Osteoblast (primary cell): ENCODE results near the gene ZNF124. TPM values are rescaled to one million over a fixed set of nuclear protein-coding genes. Genes with fewer than 3 reads are reported as not detected.
"Not testable (repeated sequence)": the region's sequence is repeated elsewhere in the genome, so short reads cannot be mapped to it uniquely, and the experiment has no call there.

Experiments used
- DNase-seq: peaks from one replicate; pipeline ENCODE4 v3.0.0; 2011; ENCODE audit warnings: low spot score, mixed read lengths; ENCODE audit not compliant: insufficient read length; ENCODE audit errors: missing footprints
- H2AFZ ChIP-seq: 2 replicates; pipeline ENCODE4 v1.6.0; 2011; ENCODE audit warnings: mild to moderate bottlenecking, low read length
- H3K27ac ChIP-seq: 2 replicates; pipeline ENCODE4 v1.5.1; 2011; ENCODE audit warnings: mild to moderate bottlenecking, low read depth, low read length, moderate library complexity
- H3K27me3 ChIP-seq: 2 replicates; pipeline ENCODE4 v1.6.0; 2012; ENCODE audit warnings: mild to moderate bottlenecking, control low read depth, inconsistent platforms, low read length, moderate library complexity; ENCODE audit not compliant: insufficient read depth
- H3K36me3 ChIP-seq: 2 replicates; pipeline ENCODE4 v1.5.1; 2011; ENCODE audit warnings: mild to moderate bottlenecking, low read length, control low read depth, moderate library complexity; ENCODE audit not compliant: insufficient read depth
- H3K4me1 ChIP-seq: 2 replicates; pipeline ENCODE4 v1.5.1; 2011; ENCODE audit warnings: mild to moderate bottlenecking, low read length, control low read depth, moderate library complexity; ENCODE audit not compliant: insufficient read depth
- H3K4me2 ChIP-seq: 2 replicates; pipeline ENCODE4 v1.6.0; 2011; ENCODE audit warnings: mild to moderate bottlenecking, low read length; ENCODE audit not compliant: insufficient read depth
- H3K4me3 ChIP-seq: fragments of 200-600 bp; sonication (generic); 3 replicates; pipeline ENCODE4 v1.5.1; 2012; ENCODE audit warnings: mild to moderate bottlenecking, low read length, inconsistent platforms; ENCODE audit not compliant: insufficient read depth
- H3K79me2 ChIP-seq: 2 replicates; pipeline ENCODE4 v1.6.0; 2012; ENCODE audit warnings: mild to moderate bottlenecking, low read length, control low read depth, inconsistent platforms; ENCODE audit not compliant: insufficient read depth
- H3K9me3 ChIP-seq: 2 replicates; pipeline ENCODE4 v1.5.1; 2011; ENCODE audit warnings: low read depth, low read length, control low read depth
- H4K20me1 ChIP-seq: 2 replicates; pipeline ENCODE4 v1.6.0; 2012; ENCODE audit warnings: mild to moderate bottlenecking, low read length, control low read depth; ENCODE audit not compliant: insufficient read depth
- CTCF ChIP-seq: IDR thresholded peaks from 2 replicates; pipeline ENCODE4 v1.5.1; 2011; ENCODE audit warnings: mild to moderate bottlenecking, low read depth, low read length, moderate library complexity; ENCODE audit errors: extremely low read depth
- total RNA-seq: library from RNA; depleted of rRNA; stranded (reverse); fragments of >200 nt; gene quantifications from 2 replicates; pipeline ENCODE4 v1.2.3, GENCODE V29; 2012

The ZNF124 gene
- total RNA-seq, 1 donor = 36.9 TPM

DNA sequence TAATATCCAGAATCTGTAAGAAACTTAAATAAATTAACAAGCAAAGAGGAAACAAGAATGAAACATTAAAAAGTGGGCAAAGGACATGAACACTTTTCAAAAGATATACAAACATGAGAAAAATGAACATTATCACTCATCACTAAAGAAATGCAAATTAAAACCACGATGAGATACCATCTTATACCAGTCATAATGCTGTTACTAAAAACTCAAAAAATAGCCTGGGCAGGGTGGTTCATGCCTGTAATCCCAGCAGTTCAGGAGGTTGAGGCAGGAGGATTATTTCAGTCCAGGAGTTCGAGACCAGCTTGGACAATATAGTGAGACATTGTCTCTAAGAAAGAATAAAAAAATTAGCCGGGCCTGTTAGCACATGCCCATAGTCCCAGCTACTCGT, 6.1 kb downstream of the ZNF124 start:
- TF ChIP-seq CTCF = no peak
- no peaks in the 10 kb centered on the region for H3K36me3 ChIP-seq
- peaks cover 4% of the 10 kb centered on the region for H3K9me3 ChIP-seq
- H3K4me2 ChIP-seq = no peak overlapping the region
- DNase-seq = no peak
- H3K79me2 ChIP-seq = peaks cover 71% of the 10 kb centered on the region
- H3K27ac ChIP-seq = no peak overlapping the region
- H3K4me1 ChIP-seq = no peaks in the 10 kb centered on the region
- H3K4me3 ChIP-seq = no peak overlapping the region
- no peak overlapping the region for H2AFZ ChIP-seq
- H3K27me3 ChIP-seq = no peaks in the 10 kb centered on the region
- H4K20me1 ChIP-seq = no peaks in the 10 kb centered on the region

GRCh38 chr1:247164694-247165093, 7.1 kb downstream of the ZNF124 start:
- Histone ChIP-seq H3K27me3 (no peaks in the 10 kb centered on the region), H2AFZ (no peak overlapping the region), H4K20me1 (no peaks in the 10 kb centered on the region), H3K4me3 (no peak overlapping the region), H3K9me3 (peaks cover 4% of the 10 kb centered on the region), H3K4me2 (no peak overlapping the region), H3K27ac (no peak overlapping the region), H3K4me1 (no peaks in the 10 kb centered on the region), H3K36me3 (no peaks in the 10 kb centered on the region), H3K79me2 (peaks cover 74% of the 10 kb centered on the region)
- no peak for TF ChIP-seq CTCF
- no peak for DNase-seq

- H3K4me1 ChIP-seq = no peaks in the 10 kb centered on the region
- H3K79me2 ChIP-seq = peaks cover 13% of the 10 kb centered on the region
- TF ChIP-seq CTCF = no peak
- peaks cover 23% of the 10 kb centered on the region for H3K36me3 ChIP-seq
- H2AFZ ChIP-seq = no peak overlapping the region
- peaks cover 32% of the 10 kb centered on the region for H3K9me3 ChIP-seq
- H3K27ac ChIP-seq = no peak overlapping the region
- no peak overlapping the region for H3K4me2 ChIP-seq
- H4K20me1 ChIP-seq = no peaks in the 10 kb centered on the region
- H3K27me3 ChIP-seq = no peaks in the 10 kb centered on the region
- H3K4me3 ChIP-seq = no peak overlapping the region
- no peak for DNase-seq
Measured at GRCh38 chr1:247156787-247157232, 15.0 kb downstream of the ZNF124 start.

GRCh38 chr1:247147781-247148180, 24.0 kb downstream of the ZNF124 start:
- H3K27ac ChIP-seq = no peak overlapping the region
- no peak overlapping the region for H2AFZ ChIP-seq
- H3K4me1 ChIP-seq = no peaks in the 10 kb centered on the region
- H3K9me3 ChIP-seq = peaks cover 3% of the 10 kb centered on the region
- no peak overlapping the region for H3K4me3 ChIP-seq
- TF ChIP-seq CTCF = no peak
- H3K27me3 ChIP-seq = no peaks in the 10 kb centered on the region
- no peak for DNase-seq
- no peaks in the 10 kb centered on the region for H4K20me1 ChIP-seq
- H3K4me2 ChIP-seq = no peak overlapping the region
- no peaks in the 10 kb centered on the region for H3K36me3 ChIP-seq
- no peaks in the 10 kb centered on the region for H3K79me2 ChIP-seq

DNA sequence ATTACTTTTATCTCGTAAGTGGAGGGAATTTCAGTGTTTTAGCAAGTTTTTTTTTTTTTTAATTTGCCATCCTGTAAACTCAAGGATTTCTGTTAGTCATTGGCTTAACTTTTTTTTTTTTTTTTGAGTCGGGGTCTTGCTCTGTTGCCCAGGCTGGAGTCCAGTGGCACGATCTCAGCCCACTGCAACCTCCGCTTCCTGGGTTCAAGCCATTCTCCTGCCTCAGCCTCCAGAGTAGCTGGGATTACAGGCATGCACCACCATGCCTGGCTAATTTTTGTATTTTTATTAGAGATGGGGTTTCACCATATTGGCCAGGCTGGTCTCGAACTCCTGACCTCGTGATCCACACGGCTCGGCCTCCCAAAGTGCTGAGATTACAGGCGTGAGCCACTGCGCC, 24.7 kb downstream of the ZNF124 start:
- H3K27me3 ChIP-seq, H3K4me2 ChIP-seq, H3K4me3 ChIP-seq, H4K20me1 ChIP-seq, H3K36me3 ChIP-seq, DNase-seq, H2AFZ ChIP-seq, H3K27ac ChIP-seq, H3K4me1 ChIP-seq, H3K79me2 ChIP-seq, H3K9me3 ChIP-seq: not testable (repeated sequence)
